IMR-90 (cell line): Measurements from ENCODE around the gene JAKMIP1.

Experiments
- BHLHE40 ChIP-seq: fragments of 150-350 bp; IDR thresholded peaks from 2 replicates; pipeline ENCODE4 v1.6.1; 2016; ENCODE audit warnings: mild to moderate bottlenecking, low read depth, low read length
- CHD1 ChIP-seq: IDR thresholded peaks from 2 replicates; pipeline ENCODE4 v1.6.1; 2012; ENCODE audit warnings: low read depth, low read length, improper control_type of control experiment
- CTCF ChIP-seq: conservative IDR thresholded peaks from 2 replicates; pipeline ENCODE4 v1.5.1; 2012; ENCODE audit warnings: mild to moderate bottlenecking, low read depth, low read length, improper control_type of control experiment
- FOS ChIP-seq: fragments of 150-350 bp; IDR thresholded peaks from 2 replicates; pipeline ENCODE4 v1.6.1; 2016; ENCODE audit warnings: low read depth, low read length
- MAFK ChIP-seq: IDR thresholded peaks from 2 replicates; pipeline ENCODE4 v1.6.1; 2012; ENCODE audit warnings: low read depth, low read length, improper control_type of control experiment
- MAZ ChIP-seq: IDR thresholded peaks from 2 replicates; pipeline ENCODE4 v1.6.1; 2012; ENCODE audit warnings: low read depth, mild to moderate bottlenecking, low read length, improper control_type of control experiment, moderate library complexity, borderline replicate concordance
- MXI1 ChIP-seq: IDR thresholded peaks from 2 replicates; pipeline ENCODE4 v1.6.1; 2012; ENCODE audit warnings: low read depth, mild to moderate bottlenecking, low read length, moderate library complexity, borderline replicate concordance
- NFE2L2 ChIP-seq: fragments of 150-350 bp; IDR thresholded peaks from 2 replicates; pipeline ENCODE4 v1.6.1; 2016; ENCODE audit warnings: low read depth, mild to moderate bottlenecking, low read length
- POLR2A ChIP-seq: IDR thresholded peaks from 2 replicates; pipeline ENCODE4 v1.6.1; 2012; ENCODE audit warnings: mild to moderate bottlenecking, low read depth, low read length
- RAD21 ChIP-seq: IDR thresholded peaks from 2 replicates; pipeline ENCODE4 v1.6.1; 2012; ENCODE audit warnings: low read length, improper control_type of control experiment
- RCOR1 ChIP-seq: IDR thresholded peaks from 2 replicates; pipeline ENCODE4 v1.6.1; 2012; ENCODE audit warnings: mild to moderate bottlenecking, low read length, improper control_type of control experiment; ENCODE audit not compliant: insufficient replicate concordance
- RFX5 ChIP-seq: IDR thresholded peaks from 2 replicates; pipeline ENCODE4 v1.8.0; 2012; ENCODE audit warnings: low read depth, mild to moderate bottlenecking, low read length, moderate library complexity
- SMC3 ChIP-seq: fragments of 150-350 bp; IDR thresholded peaks from 2 replicates; pipeline ENCODE4 v1.6.1; 2016; ENCODE audit warnings: low read depth, mild to moderate bottlenecking, antibody characterized with exemption, low read length, moderate library complexity
- USF2 ChIP-seq: fragments of 150-350 bp; IDR thresholded peaks from 2 replicates; pipeline ENCODE4 v1.6.1; 2017; ENCODE audit warnings: mild to moderate bottlenecking, antibody characterized with exemption, low read length, low read depth

DNA sequence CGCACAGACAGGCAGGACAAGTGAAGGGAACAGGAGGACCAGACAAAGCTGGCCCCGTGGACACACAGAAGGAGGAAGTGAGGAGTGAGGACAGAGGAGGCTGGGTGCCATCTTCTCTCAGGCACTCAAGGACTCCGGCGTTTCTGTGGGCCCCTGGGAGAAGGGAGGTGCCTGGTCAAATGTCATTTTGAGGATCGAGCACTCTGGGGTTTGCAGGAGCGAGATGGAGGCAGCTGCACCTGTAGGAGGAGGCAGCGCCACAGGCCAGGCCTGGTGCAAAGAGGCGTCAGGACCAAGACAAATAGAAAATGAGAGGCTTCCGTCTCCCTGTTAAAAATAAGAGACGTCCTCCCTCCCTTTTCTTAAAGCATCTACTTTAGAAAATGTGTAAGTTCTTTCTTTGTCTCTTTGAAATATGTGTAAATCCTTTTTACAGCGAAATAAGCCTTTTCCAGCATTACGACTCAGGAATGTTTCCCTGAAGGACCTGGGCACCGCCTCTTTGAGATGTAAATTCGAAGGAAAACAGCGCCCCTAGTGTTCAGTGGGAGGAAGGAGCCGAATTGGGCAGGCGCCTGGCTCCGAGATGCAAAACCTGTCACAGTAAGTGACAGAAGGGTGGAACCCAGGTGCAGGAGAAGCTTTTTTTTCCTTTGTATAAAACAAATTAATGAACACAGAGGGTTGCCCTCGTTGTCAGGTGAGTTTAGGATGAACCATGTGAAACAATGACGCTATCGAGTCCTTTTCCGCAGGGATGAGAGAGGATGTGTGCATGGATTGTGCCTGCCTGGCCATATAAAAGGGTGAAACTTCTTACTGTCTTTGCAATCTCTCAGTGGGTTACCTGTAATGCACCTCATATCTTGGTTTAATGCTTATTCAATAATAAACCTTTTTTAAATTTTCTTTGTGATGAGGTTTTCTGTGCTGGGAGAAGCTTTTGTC is 180.8 kb downstream of the JAKMIP1 start:
- TF ChIP-seq CTCF, result peak; percentile 60
- no peak for TF ChIP-seq RCOR1
- TF ChIP-seq POLR2A, result no peak
- no peak for TF ChIP-seq MAFK
- TF ChIP-seq RFX5, result no peak
- TF ChIP-seq MAZ, result no peak
- no peak for TF ChIP-seq CHD1
- TF ChIP-seq RAD21, result peak; percentile 20; the same call in 1 of the 2 replicates
- no peak for TF ChIP-seq USF2
- TF ChIP-seq MXI1, result no peak
- no peak for TF ChIP-seq BHLHE40
- TF ChIP-seq FOS, result no peak
- TF ChIP-seq SMC3, result no peak
- TF ChIP-seq NFE2L2, result no peak
